Measurements from ENCODE around the gene THBS3. TPM values are rescaled to one million over a fixed set of nuclear protein-coding genes. Genes with fewer than 3 reads are reported as not detected.

THBS3 gene
- total RNA-seq, 1 experiment from 2014 or later, result 33.0 TPM

- POLR2A ChIA-PET, result interaction anchor here (0.6 to 7.5 kb wide), 12 partner anchors 10 to 399 kb away, joined by 3 to 45 read pairs (median 4); partner anchors contain the start of genes CLK2, MTX1 and SCAMP3
- H3K4me3 Mint-ChIP-seq (ENCODE audit: unreplicated experiment), result no peak overlapping the region
- CTCF ChIA-PET, result interaction anchor here (0.6 to 10.0 kb wide), 63 partner anchors 8 to 953 kb away, joined by 3 to 238 read pairs (median 5); partner anchors contain the start of genes CLK2, FDPS, HCN3 and KRTCAP2
- H3K9me3 Mint-ChIP-seq (ENCODE audit: unreplicated experiment), result no peaks in the 10 kb centered on the region
- intact Hi-C loops (cut with micrococcal nuclease), result loop anchor here (2.0 kb wide), 1 partner anchor 71 kb away; no protein-coding TSS in a partner anchor
- H3K27me3 Mint-ChIP-seq (ENCODE audit: insufficient read depth, unreplicated experiment), result no peaks in the 10 kb centered on the region
- peaks cover 24% of the 10 kb centered on the region for H3K4me1 Mint-ChIP-seq (ENCODE audit: insufficient read depth, unreplicated experiment)
- TF ChIP-seq CTCF (IDR thresholded peaks at IDR 0.05; ENCODE audit: unreplicated experiment), result no peak
- BruUV-seq (replicated peaks), result no TSS peak
- DNase-seq (ENCODE audit: unreplicated experiment), result no peak
- peaks cover 6% of the 10 kb centered on the region for H3K36me3 Mint-ChIP-seq (ENCODE audit: insufficient read depth, unreplicated experiment)
- H3K27ac Mint-ChIP-seq (ENCODE audit: low read depth, unreplicated experiment), result peak overlapping the region; percentile 44
Measured at GRCh38 chr1:155251566-155251965, 43.9 kb upstream of the THBS3 start.

GRCh38 chr1:155250633-155251449 lies 43.1 kb upstream of the THBS3 start:
- Mint-ChIP-seq H3K4me1 (ENCODE audit: insufficient read depth, unreplicated experiment) (peaks cover 19% of the 10 kb centered on the region), H3K27ac (ENCODE audit: low read depth, unreplicated experiment) (no peak overlapping the region), H3K4me3 (ENCODE audit: unreplicated experiment) (no peak overlapping the region), H3K36me3 (ENCODE audit: insufficient read depth, unreplicated experiment) (no peaks in the 10 kb centered on the region), H3K9me3 (ENCODE audit: unreplicated experiment) (no peaks in the 10 kb centered on the region), H3K27me3 (ENCODE audit: insufficient read depth, unreplicated experiment) (no peaks in the 10 kb centered on the region)
- DNase-seq (ENCODE audit: unreplicated experiment), result peak; percentile 94
- BruUV-seq (replicated peaks), result no TSS peak
- POLR2A ChIA-PET, result interaction anchor here (0.6 to 7.5 kb wide), 18 partner anchors 9 to 1580 kb away, joined by 3 to 45 read pairs (median 3); partner anchors contain the start of genes CLK2, ILF2, MTX1 and RUSC1
- peak; percentile 100 for TF ChIP-seq CTCF (IDR thresholded peaks at IDR 0.05; ENCODE audit: unreplicated experiment)
- CTCF ChIA-PET, result interaction anchor here (0.5 to 10.0 kb wide), 91 partner anchors 9 to 954 kb away, joined by 3 to 238 read pairs (median 4); partner anchors contain the start of genes CLK2, FDPS, HCN3 and KRTCAP2
- intact Hi-C loops (cut with micrococcal nuclease), result loop anchor here (1.0 to 2.0 kb wide), 4 partner anchors 57 to 340 kb away; partner anchors contain the start of gene FDPS

GRCh38 chr1:155250246-155250632 lies 42.5 kb upstream of the THBS3 start:
- no peak for DNase-seq (ENCODE audit: unreplicated experiment)
- Mint-ChIP-seq H3K36me3 (ENCODE audit: insufficient read depth, unreplicated experiment) (no peaks in the 10 kb centered on the region), H3K4me1 (ENCODE audit: insufficient read depth, unreplicated experiment) (peaks cover 15% of the 10 kb centered on the region), H3K4me3 (ENCODE audit: unreplicated experiment) (no peak overlapping the region), H3K9me3 (ENCODE audit: unreplicated experiment) (no peaks in the 10 kb centered on the region), H3K27me3 (ENCODE audit: insufficient read depth, unreplicated experiment) (no peaks in the 10 kb centered on the region), H3K27ac (ENCODE audit: low read depth, unreplicated experiment) (no peak overlapping the region)
- intact Hi-C loops (cut with micrococcal nuclease), result loop anchor here (1.0 to 2.0 kb wide), 4 partner anchors 58 to 341 kb away; partner anchors contain the start of gene FDPS
- TF ChIP-seq CTCF (IDR thresholded peaks at IDR 0.05; ENCODE audit: unreplicated experiment), result no peak
- ChIA-PET CTCF (interaction anchor here (0.6 to 10.0 kb wide), 71 partner anchors 9 to 1270 kb away, joined by 3 to 238 read pairs (median 4); partner anchors contain the start of genes CLK2, FDPS, HCN3 and KRTCAP2), POLR2A (interaction anchor here (0.6 to 7.5 kb wide), 12 partner anchors 9 to 1031 kb away, joined by 3 to 45 read pairs (median 4); partner anchors contain the start of genes CLK2, MTX1, RUSC1 and SCAMP3)
- BruUV-seq (replicated peaks), result no TSS peak

Data from MCF 10A (cell line).